Lung (tissue), 12 donors: ENCODE measurements around the gene BMP3. TPM values are rescaled to one million over a fixed set of nuclear protein-coding genes. Genes with fewer than 3 reads are reported as not detected.

Experiments
- ATAC-seq: fragments of 200-7000 bp; cut with Tn5 transposase; one replicate; pipeline ENCODE4 v1.9.1; 2020; ENCODE audit warnings: moderate number of reproducible peaks; ENCODE audit not compliant: insufficient read depth, low FRiP score
- DNase-seq, 3 donors: peaks; one replicate each; pipeline ENCODE4 v3.0.0-alpha.2; 2013 to 2017
- H3K27ac ChIP-seq, 2 donors: one replicate each; pipeline ENCODE4 v1.5.1; 2013; ENCODE audit warnings: mild to moderate bottlenecking in 2 of 2, moderate library complexity in 2 of 2, control low read depth in 1 of 2, inconsistent platforms in 1 of 2, low read depth in 1 of 2, low read length in 1 of 2
- H3K27me3 ChIP-seq, 3 donors: one replicate each; pipeline ENCODE4 v1.5.1; 2013; ENCODE audit warnings: low read length in 2 of 3; ENCODE audit not compliant: control insufficient read depth in 3 of 3, insufficient read depth in 3 of 3
- H3K36me3 ChIP-seq, 4 donors: one replicate each; pipeline ENCODE4 v1.5.1; 2013; ENCODE audit warnings: low read length in 4 of 4, mild to moderate bottlenecking in 1 of 4, moderate library complexity in 1 of 4; ENCODE audit not compliant: control insufficient read depth in 4 of 4, insufficient read depth in 4 of 4
- H3K4me1 ChIP-seq, 5 donors: one replicate each; pipeline ENCODE4 v1.5.1; 2013; ENCODE audit warnings: low read length in 5 of 5, mild to moderate bottlenecking in 2 of 5, moderate library complexity in 1 of 5; ENCODE audit not compliant: control insufficient read depth in 5 of 5, insufficient read depth in 5 of 5
- H3K4me3 ChIP-seq: one replicate; pipeline ENCODE4 v1.5.1; 2013; ENCODE audit warnings: mild to moderate bottlenecking, control low read depth, moderate library complexity
- H3K9ac ChIP-seq, 2 donors: one replicate each; pipeline ENCODE4 v1.5.1; 2013; ENCODE audit warnings: low read length in 2 of 2, control low read depth in 1 of 2; ENCODE audit not compliant: insufficient read depth in 1 of 2
- H3K9me3 ChIP-seq, 4 donors: one replicate each; pipeline ENCODE4 v1.5.1; 2013; ENCODE audit warnings: low read length in 3 of 4, mild to moderate bottlenecking in 1 of 4, moderate library complexity in 1 of 4; ENCODE audit not compliant: control insufficient read depth in 4 of 4, insufficient read depth in 3 of 4
- WGBS, 2 donors: extraction: QIAGEN DNeasy Blood & Tissue Kit; methylation state at CpG; one replicate each; pipeline ENCODE4 v1.1.7; 2013; 5-methylcytosine and 5-hydroxymethylcytosine counted together
- polyA plus RNA-seq, 2 donors: library from polyadenylated mRNA; stranded (reverse); fragments of 200-250 nt; gene quantifications; one replicate each; pipeline ENCODE4 v1.2.1, GENCODE V29; 2013
- total RNA-seq, 2 donors: library from RNA; depleted of rRNA in 1 of 2; stranded (reverse); fragments of >200 nt in 1 of 2; gene quantifications; one replicate each; pipeline ENCODE4 v1.2.1, GENCODE V29; 2014 to 2021
- TF ChIP-seq, protein P1 (sequence below): IDR thresholded peaks from 2 replicates; pipeline ENCODE4 v1.5.1; 2012; ENCODE audit warnings: mild to moderate bottlenecking; ENCODE audit errors: control extremely low read depth, extremely low read depth
- donor health status: control.
- donor health status: control.
- donor health status: Bipolar disorder and iron deficiency.
- donor health status: healthy.
- donor health status: DM: yes; HTN: yes; CAD: no.

BMP3 gene
- total and polyA plus RNA-seq, 4 donors = 1.6 to 24.1 (median 5.2) TPM

GRCh38 chr4:81032771-81033684, 2.5 kb downstream of the BMP3 start:
- Histone ChIP-seq H3K27me3 (peaks cover 0 to 43% (median 36%) of the 10 kb centered on the region in 3 donors), H3K9me3 (no peaks in the 10 kb centered on the region), H3K4me1 (peaks cover 0 to 21% (median 2%) of the 10 kb centered on the region in 5 donors), H3K27ac (no peak overlapping the region), H3K36me3 (no peaks in the 10 kb centered on the region), H3K4me3 (no peak overlapping the region), H3K9ac (no peak overlapping the region)
- TF ChIP-seq, protein P1, sequence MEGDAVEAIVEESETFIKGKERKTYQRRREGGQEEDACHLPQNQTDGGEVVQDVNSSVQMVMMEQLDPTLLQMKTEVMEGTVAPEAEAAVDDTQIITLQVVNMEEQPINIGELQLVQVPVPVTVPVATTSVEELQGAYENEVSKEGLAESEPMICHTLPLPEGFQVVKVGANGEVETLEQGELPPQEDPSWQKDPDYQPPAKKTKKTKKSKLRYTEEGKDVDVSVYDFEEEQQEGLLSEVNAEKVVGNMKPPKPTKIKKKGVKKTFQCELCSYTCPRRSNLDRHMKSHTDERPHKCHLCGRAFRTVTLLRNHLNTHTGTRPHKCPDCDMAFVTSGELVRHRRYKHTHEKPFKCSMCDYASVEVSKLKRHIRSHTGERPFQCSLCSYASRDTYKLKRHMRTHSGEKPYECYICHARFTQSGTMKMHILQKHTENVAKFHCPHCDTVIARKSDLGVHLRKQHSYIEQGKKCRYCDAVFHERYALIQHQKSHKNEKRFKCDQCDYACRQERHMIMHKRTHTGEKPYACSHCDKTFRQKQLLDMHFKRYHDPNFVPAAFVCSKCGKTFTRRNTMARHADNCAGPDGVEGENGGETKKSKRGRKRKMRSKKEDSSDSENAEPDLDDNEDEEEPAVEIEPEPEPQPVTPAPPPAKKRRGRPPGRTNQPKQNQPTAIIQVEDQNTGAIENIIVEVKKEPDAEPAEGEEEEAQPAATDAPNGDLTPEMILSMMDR = no peak
- no peak for DNase-seq
- ATAC-seq = no peak
- 55 to 73% methylated on average over 4 of the region's 4 CpGs for WGBS, 2 donors

DNA sequence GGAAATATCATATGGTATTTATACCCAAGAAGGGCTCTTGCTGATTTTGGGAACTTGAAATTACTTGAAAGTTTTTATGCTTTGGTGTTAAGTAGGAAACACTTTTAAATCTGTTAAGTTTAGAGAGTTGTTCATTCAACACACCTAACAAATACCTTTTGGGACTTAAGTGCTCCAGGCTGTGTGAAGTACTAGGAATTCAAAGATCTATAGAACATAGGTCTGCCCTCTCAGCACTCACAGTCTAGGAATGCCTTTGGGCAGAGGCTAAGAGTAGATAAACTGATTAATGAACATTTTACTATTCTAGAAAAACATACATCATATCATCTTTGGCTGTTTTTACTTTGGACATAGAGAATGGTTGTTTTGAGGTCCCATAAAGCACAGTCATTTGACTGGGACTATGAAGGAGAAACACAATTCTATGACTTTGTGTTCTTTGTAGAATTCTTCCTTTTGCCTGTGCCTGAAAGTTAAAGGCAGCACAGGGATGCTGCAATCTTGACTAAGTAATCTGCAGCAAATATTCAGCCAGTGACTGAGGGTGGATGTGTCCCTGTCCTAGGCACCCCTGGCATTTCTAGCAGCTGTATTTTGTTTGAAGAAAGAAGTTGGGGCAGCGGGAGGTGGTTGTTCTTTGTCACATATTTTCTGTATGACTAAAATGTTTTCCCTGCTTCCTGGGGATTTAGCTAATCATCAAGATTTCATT, 8.3 kb downstream of the BMP3 start:
- ATAC-seq (peak; percentile 49), DNase-seq (peak in 1 of 3 donors; percentile 27)
- 56 to 74% methylated on average over 1 of the region's 1 CpG for WGBS, 2 donors
- TF ChIP-seq, protein P1 = no peak
- Histone ChIP-seq H3K27ac (no peak overlapping the region), H3K27me3 (peaks cover 0 to 7% (median 6%) of the 10 kb centered on the region in 3 donors), H3K4me3 (no peak overlapping the region), H3K9ac (no peak overlapping the region), H3K9me3 (no peaks in the 10 kb centered on the region), H3K36me3 (no peaks in the 10 kb centered on the region), H3K4me1 (peaks cover 0 to 3% (median 0%) of the 10 kb centered on the region in 5 donors)

GRCh38 chr4:81039351-81039972, 9.0 kb downstream of the BMP3 start:
- Histone ChIP-seq H3K27ac (no peak overlapping the region), H3K9ac (no peak overlapping the region), H3K4me3 (no peak overlapping the region), H3K4me1 (peaks cover 0 to 3% (median 0%) of the 10 kb centered on the region in 5 donors), H3K36me3 (no peaks in the 10 kb centered on the region), H3K9me3 (no peaks in the 10 kb centered on the region), H3K27me3 (peaks cover 0 to 6% (median 3%) of the 10 kb centered on the region in 3 donors)
- TF ChIP-seq, protein P1 = no peak
- ATAC-seq (peak; percentile 63), DNase-seq (no peak)
- WGBS, 2 donors = 26 to 27% methylated on average over 4 of the region's 4 CpGs
